HepG2 (cell line): ENCODE measurements around the gene AUH. TPM values are rescaled to one million over a fixed set of nuclear protein-coding genes. Genes with fewer than 3 reads are reported as not detected.

Source experiments
- CHCHD3 ChIP-seq: sonication (generic); formaldehyde crosslinking; IDR thresholded peaks from 2 replicates; pipeline ENCODE4 v1.8.0; 2022; ENCODE audit warnings: mild to moderate bottlenecking, missing genetic modification reagents, moderate library complexity
- DMAP1 ChIP-seq: IDR thresholded peaks from 2 replicates; pipeline ENCODE4 v1.6.1; 2016
- ELF4 ChIP-seq: sonication (generic); formaldehyde crosslinking; IDR thresholded peaks from 2 replicates; pipeline ENCODE4 v1.5.0; 2020; ENCODE audit warnings: missing genetic modification reagents, mild to moderate bottlenecking, moderate library complexity, borderline replicate concordance
- FOXK1 ChIP-seq: sonication (generic); formaldehyde crosslinking; IDR thresholded peaks from 2 replicates; pipeline ENCODE4 v1.4.0; 2020; ENCODE audit warnings: low read depth, missing genetic modification reagents, borderline replicate concordance
- GABPA ChIP-seq, 2 experiments: IDR thresholded peaks; 2 replicates each; pipeline ENCODE4 v1.6.1; 2011 to 2016; ENCODE audit warnings: low read depth in 2 of 2, low read length in 1 of 2, missing biosample characterization in 1 of 2, missing genetic modification characterization in 1 of 2
- HOXA3 ChIP-seq: sonication (generic); formaldehyde crosslinking; IDR thresholded peaks from 2 replicates; pipeline ENCODE4 v1.5.0; 2020; ENCODE audit warnings: missing genetic modification reagents
- ISX ChIP-seq: sonication (generic); formaldehyde crosslinking; conservative IDR thresholded peaks from 2 replicates; pipeline ENCODE4 v1.5.0; 2020; ENCODE audit warnings: missing genetic modification reagents
- MAZ ChIP-seq, 2 experiments: sonication (generic) in 1 of 2; formaldehyde crosslinking in 1 of 2; IDR thresholded peaks; 2 replicates each; pipeline versions ENCODE4 v1.5.0 to v1.6.1; 2012 to 2020; ENCODE audit warnings: low read depth in 2 of 2, mild to moderate bottlenecking in 2 of 2, borderline replicate concordance in 1 of 2, improper control_type of control experiment in 1 of 2, low read length in 1 of 2, missing genetic modification reagents in 1 of 2, moderate library complexity in 1 of 2
- NFE2L1 ChIP-seq: sonication (generic); formaldehyde crosslinking; IDR thresholded peaks from 2 replicates; pipeline ENCODE4 v1.4.0; 2020; ENCODE audit warnings: missing genetic modification reagents, mild to moderate bottlenecking, borderline replicate concordance
- NR2F1 ChIP-seq, 2 experiments: fragments of 450-650 bp in 1 of 2; formaldehyde crosslinking in 1 of 2; IDR thresholded peaks; 2 replicates each; pipeline versions ENCODE4 v1.5.0 to v1.6.1; 2016 to 2020; ENCODE audit warnings: mild to moderate bottlenecking in 1 of 2, missing compliant biosample characterization in 1 of 2, missing genetic modification reagents in 1 of 2, moderate library complexity in 1 of 2
- REXO4 ChIP-seq: sonication (generic); formaldehyde crosslinking; IDR thresholded peaks from 2 replicates; pipeline ENCODE4 v1.8.0; 2022; ENCODE audit warnings: missing genetic modification reagents, mild to moderate bottlenecking, borderline replicate concordance
- SMARCC2 ChIP-seq: fragments of 450-650 bp; IDR thresholded peaks from 2 replicates; pipeline ENCODE4 v1.6.1; 2017; ENCODE audit warnings: antibody characterized with exemption, mild to moderate bottlenecking
- SP4 ChIP-seq: sonication (generic); formaldehyde crosslinking; IDR thresholded peaks from 2 replicates; pipeline ENCODE4 v1.8.1; 2023; ENCODE audit warnings: mild to moderate bottlenecking, missing genetic modification reagents
- TMF1 ChIP-seq: sonication (generic); formaldehyde crosslinking; IDR thresholded peaks from 2 replicates; pipeline ENCODE4 v1.8.1; 2022; ENCODE audit warnings: low read depth, missing genetic modification reagents
- ZFY ChIP-seq: sonication (generic); formaldehyde crosslinking; IDR thresholded peaks from 2 replicates; pipeline ENCODE4 v1.4.0; 2020; ENCODE audit warnings: missing genetic modification reagents
- ZNF382 ChIP-seq: sonication (generic); formaldehyde crosslinking; IDR thresholded peaks from 2 replicates; pipeline ENCODE4 v1.5.0; 2020; ENCODE audit warnings: missing genetic modification reagents, mild to moderate bottlenecking, borderline replicate concordance
- ZNF44 ChIP-seq: sonication (generic); formaldehyde crosslinking; IDR thresholded peaks from 2 replicates; pipeline ENCODE4 v1.5.1; 2020; ENCODE audit warnings: mild to moderate bottlenecking, missing genetic modification reagents
- ZNF564 ChIP-seq: sonication (generic); formaldehyde crosslinking; IDR thresholded peaks from 2 replicates; pipeline ENCODE4 v1.8.1; 2023; ENCODE audit warnings: mild to moderate bottlenecking, missing genetic modification reagents
- ZNF569 ChIP-seq: sonication (generic); formaldehyde crosslinking; IDR thresholded peaks from 2 replicates; pipeline ENCODE4 v1.5.0; 2020; ENCODE audit warnings: mild to moderate bottlenecking, missing genetic modification reagents, moderate library complexity, borderline replicate concordance
- polyA plus RNA-seq, 8 experiments: library from polyadenylated mRNA; depleted of rRNA in 3 of 8; stranded (reverse) in 7 of 8; unstranded in 1 of 8; fragments of >200 nt; fragmentation: Illumina TruSeq in 4 of 8; extraction: Trizol in 4 of 8; gene quantifications; 2 replicates each; pipeline versions ENCODE4 v1.2.1 to v1.2.3, GENCODE V29; 2011 to 2016; ENCODE audit warnings: low read depth in 4 of 8, missing spikeins in 1 of 8, mixed read lengths in 1 of 8; ENCODE audit not compliant: insufficient read depth in 1 of 8
- total RNA-seq, 5 experiments: library from RNA; depleted of rRNA; stranded (reverse); fragments of >200 nt; fragmentation: Illumina TruSeq; extraction: Trizol; gene quantifications; 2 replicates each; pipeline ENCODE4 v1.2.3, GENCODE V29; 2016; ENCODE audit warnings: low read depth in 1 of 5
- TF ChIP-seq, protein P1 (sequence below): sonication (generic); formaldehyde crosslinking; IDR thresholded peaks from 2 replicates; pipeline ENCODE4 v1.8.1; 2022; ENCODE audit warnings: low read depth, mild to moderate bottlenecking, missing genetic modification reagents
- TF ChIP-seq, protein P2 (sequence below): sonication (generic); formaldehyde crosslinking; IDR thresholded peaks from 2 replicates; pipeline ENCODE4 v1.4.0; 2020; ENCODE audit warnings: missing genetic modification reagents, borderline replicate concordance

Gene AUH
- total and polyA plus RNA-seq, 2 of the 13 experiments (the other 11 are each of a cell fraction or from before 2014, with no cell fraction given): 25.8 to 31.9 TPM

DNA sequence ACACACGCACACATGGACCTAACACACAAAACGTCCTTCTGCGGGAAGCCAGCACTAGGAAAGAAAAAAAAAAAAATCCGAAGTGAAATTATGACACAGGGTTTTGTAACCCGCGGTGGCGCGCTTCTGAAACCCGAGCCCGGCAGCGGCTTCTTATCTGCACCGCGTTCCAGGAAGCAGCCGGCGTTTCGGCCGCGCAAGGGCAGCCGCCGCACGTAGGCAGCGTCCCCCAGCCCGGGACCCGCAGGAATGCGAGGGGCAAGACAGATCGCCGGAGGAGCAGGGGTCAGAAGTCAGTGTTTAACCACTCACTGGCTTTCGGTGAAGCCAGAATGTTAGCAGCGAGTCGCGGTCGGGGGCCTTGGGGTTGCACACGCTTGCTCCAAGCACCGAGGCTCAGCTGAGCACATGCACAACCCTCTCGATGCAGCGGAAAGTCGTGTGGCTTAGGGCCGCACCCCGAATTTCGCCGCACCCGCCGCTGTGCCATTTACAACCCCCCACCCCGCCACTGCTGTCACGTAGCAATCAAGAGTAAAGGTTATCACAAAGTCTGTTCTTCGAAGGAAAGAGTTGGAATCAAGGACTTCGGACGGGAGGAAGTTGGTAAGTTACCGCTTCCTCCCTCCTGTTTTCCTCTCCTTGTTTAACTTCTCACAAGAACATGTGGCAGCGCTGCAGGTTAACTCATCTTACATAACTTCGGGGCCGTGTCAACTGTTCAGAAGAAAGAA, 167.9 kb downstream of the AUH start (continued):
- TF ChIP-seq, protein P1, sequence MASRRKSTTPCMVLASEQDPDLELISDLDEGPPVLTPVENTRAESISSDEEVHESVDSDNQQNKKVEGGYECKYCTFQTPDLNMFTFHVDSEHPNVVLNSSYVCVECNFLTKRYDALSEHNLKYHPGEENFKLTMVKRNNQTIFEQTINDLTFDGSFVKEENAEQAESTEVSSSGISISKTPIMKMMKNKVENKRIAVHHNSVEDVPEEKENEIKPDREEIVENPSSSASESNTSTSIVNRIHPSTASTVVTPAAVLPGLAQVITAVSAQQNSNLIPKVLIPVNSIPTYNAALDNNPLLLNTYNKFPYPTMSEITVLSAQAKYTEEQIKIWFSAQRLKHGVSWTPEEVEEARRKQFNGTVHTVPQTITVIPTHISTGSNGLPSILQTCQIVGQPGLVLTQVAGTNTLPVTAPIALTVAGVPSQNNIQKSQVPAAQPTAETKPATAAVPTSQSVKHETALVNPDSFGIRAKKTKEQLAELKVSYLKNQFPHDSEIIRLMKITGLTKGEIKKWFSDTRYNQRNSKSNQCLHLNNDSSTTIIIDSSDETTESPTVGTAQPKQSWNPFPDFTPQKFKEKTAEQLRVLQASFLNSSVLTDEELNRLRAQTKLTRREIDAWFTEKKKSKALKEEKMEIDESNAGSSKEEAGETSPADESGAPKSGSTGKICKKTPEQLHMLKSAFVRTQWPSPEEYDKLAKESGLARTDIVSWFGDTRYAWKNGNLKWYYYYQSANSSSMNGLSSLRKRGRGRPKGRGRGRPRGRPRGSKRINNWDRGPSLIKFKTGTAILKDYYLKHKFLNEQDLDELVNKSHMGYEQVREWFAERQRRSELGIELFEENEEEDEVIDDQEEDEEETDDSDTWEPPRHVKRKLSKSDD (CRISPR knock-in tag): peak; percentile 89
- TF ChIP-seq ZNF564 (CRISPR knock-in tag) (peak; percentile 82), TMF1 (CRISPR knock-in tag) (peak; percentile 86), REXO4 (peak; percentile 90), HOXA3 (peak; percentile 83), FOXK1 (CRISPR knock-in tag) (peak; percentile 33; the same call in 1 of the 2 replicates), ZNF44 (CRISPR knock-in tag) (no peak), NFE2L1 (CRISPR knock-in tag) (0 out of 2 replicates have a peak, but pooled peaks have one; percentile 55), SP4 (CRISPR knock-in tag) (0 out of 2 replicates have a peak, but pooled peaks have one; percentile 11), ZFY (CRISPR knock-in tag) (peak; percentile 76), MAZ (IDR thresholded peaks at IDR 0.05; ENCODE audit: borderline replicate concordance, low read depth, low read length) (peak; percentile 88), MAZ (CRISPR knock-in tag; IDR thresholded peaks at IDR 0.05; ENCODE audit: low read depth) (peak; percentile 84), ISX (CRISPR knock-in tag) (peak; percentile 92; the same call in 1 of the 2 replicates), SMARCC2 (no peak), ELF4 (peak; percentile 97), NR2F1 (CRISPR knock-in tag; IDR thresholded peaks at IDR 0.05) (peak; percentile 87 to 94), ZNF569 (CRISPR knock-in tag) (no peak; the same call in 1 of the 2 replicates), GABPA (IDR thresholded peaks at IDR 0.05; ENCODE audit: low read depth, low read length) (no peak), GABPA (CRISPR knock-in tag; IDR thresholded peaks at IDR 0.05; ENCODE audit: low read depth) (no peak), DMAP1 (CRISPR knock-in tag) (peak; percentile 88), CHCHD3 (CRISPR knock-in tag) (0 out of 2 replicates have a peak, but pooled peaks have one; percentile 81), ZNF382 (CRISPR knock-in tag) (no peak)
- TF ChIP-seq, protein P2, sequence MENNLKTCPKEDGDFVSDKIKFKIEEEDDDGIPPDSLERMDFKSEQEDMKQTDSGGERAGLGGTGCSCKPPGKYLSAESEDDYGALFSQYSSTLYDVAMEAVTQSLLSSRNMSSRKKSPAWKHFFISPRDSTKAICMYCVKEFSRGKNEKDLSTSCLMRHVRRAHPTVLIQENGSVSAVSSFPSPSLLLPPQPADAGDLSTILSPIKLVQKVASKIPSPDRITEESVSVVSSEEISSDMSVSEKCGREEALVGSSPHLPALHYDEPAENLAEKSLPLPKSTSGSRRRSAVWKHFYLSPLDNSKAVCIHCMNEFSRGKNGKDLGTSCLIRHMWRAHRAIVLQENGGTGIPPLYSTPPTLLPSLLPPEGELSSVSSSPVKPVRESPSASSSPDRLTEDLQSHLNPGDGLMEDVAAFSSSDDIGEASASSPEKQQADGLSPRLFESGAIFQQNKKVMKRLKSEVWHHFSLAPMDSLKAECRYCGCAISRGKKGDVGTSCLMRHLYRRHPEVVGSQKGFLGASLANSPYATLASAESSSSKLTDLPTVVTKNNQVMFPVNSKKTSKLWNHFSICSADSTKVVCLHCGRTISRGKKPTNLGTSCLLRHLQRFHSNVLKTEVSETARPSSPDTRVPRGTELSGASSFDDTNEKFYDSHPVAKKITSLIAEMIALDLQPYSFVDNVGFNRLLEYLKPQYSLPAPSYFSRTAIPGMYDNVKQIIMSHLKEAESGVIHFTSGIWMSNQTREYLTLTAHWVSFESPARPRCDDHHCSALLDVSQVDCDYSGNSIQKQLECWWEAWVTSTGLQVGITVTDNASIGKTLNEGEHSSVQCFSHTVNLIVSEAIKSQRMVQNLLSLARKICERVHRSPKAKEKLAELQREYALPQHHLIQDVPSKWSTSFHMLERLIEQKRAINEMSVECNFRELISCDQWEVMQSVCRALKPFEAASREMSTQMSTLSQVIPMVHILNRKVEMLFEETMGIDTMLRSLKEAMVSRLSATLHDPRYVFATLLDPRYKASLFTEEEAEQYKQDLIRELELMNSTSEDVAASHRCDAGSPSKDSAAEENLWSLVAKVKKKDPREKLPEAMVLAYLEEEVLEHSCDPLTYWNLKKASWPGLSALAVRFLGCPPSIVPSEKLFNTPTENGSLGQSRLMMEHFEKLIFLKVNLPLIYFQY (CRISPR knock-in tag): no peak
